Muscle of back (tissue), 11 donors: Measurements from ENCODE around the gene KATNB1. TPM values are rescaled to one million over a fixed set of nuclear protein-coding genes. Genes with fewer than 3 reads are reported as not detected.
"Not testable (repeated sequence)": the region's sequence is repeated elsewhere in the genome, so short reads cannot be mapped to it uniquely, and the experiment has no call there.

Experiments used
- DNase-seq, 3 donors: peaks; one replicate each; pipeline versions ENCODE4 v3.0.0 to v3.0.0-alpha.2; 2013
- polyA plus RNA-seq, 10 donors: library from polyadenylated mRNA; unstranded; fragments of 120-200 nt; gene quantifications; one replicate each; pipeline ENCODE4 v1.2.1, GENCODE V29; 2013; ENCODE audit not compliant: insufficient read length in 10 of 10

The KATNB1 gene
- polyA plus RNA-seq, 10 donors = 22.5 to 46.2 (median 36.3) TPM

DNA sequence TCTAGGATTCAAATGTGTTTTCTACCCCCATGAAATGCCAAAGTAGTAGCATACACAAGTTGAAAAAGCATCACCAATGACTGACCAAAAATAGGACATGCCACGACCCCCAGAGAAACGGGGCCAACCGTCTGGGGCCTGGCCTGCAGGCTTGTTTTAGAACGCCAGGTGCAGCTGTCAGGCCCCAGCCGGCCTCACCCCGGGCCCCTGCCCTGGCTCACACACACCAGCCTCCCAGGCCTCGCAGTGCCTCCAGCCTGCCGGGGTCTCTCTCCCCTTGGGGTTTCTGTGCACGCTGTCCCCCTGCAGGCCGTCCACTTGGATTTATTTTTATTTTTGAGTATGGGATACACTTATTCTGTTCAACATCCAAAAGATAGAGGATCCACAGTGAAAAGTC lies 7.9 kb downstream of the KATNB1 start:
- no peak for DNase-seq

DNA sequence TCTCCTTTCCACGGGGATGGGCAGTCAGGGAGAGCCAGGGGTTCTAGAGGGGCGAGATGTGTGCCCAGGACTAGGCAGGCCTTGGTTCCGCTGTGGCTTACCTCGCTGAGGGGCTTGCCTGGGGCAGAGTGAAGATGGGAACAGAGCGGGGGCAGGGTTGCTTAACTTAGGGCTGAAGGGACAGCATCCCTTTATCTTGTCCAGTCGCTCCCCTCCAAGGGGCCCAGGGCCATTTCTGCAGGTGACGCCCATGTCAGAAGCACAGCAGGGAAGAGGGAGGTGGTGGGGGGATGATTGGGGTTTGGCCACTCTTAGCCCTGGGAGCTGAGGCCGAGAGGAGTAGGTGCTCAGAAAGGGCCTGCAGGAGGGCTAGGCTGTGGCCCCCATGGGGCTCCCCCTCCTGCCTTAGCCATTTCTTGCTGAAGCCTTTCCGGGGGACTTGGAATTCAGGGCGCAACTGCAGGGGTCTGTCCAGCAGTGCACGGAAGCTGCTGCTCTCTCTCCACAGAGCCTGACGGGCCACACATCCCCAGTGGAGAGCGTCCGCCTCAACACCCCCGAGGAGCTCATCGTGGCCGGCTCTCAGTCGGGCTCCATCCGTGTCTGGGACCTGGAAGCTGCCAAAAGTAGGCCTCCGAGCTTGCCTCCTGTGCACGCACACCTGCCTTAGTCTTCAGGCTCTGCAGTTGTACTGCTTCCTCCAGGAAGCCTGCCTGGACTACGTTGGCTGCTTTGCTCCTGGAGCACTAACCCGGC lies 8.5 kb downstream of the KATNB1 start:
- DNase-seq = no peak

GRCh38 chr16:57744642-57744903 lies 9.0 kb downstream of the KATNB1 start:
- DNase-seq = no peak

DNA sequence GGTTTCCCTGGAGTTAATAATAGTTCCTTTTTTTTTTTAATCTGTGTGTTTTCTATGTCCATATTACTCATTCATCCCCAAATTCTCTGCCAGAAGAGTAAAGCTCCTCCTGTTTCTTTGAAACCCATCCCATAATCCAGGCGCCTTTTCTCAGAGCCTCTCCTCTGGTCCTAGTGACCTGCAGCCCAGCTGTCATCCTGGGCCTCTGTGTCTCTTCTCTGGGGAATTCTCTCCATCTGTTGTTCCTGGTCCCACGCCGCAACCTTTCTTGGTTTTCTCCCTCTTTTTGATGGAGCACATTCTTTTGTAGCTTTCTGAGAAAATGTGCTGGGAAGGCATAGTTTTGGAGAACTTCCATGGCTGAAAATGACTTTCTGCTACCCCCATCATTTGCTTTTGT lies 10.2 kb downstream of the KATNB1 start:
- DNase-seq = no peak

DNA sequence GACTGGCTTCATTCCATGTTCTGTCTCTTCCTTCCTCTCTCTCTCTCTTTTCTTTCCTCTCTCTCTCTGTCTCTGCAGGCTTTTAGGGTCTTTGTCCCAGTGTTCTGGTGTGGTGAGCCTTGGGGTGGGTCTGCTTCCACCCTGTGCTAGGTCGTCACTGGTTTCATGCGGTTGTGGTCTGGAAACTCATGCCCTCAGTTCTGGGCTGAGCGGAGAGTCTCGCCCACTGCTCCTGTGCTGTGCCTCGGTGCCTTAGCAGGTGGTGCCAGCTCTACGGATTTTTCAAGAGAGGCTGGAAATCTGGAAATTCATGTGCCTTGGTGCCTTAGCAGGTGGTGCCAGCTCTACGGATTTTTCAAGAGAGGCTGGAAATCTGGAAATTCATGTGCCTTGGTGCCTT lies 10.7 kb downstream of the KATNB1 start:
- DNase-seq = not testable (repeated sequence)

- DNase-seq = no peak
Observed at GRCh38 chr16:57747091-57747490, 11.5 kb downstream of the KATNB1 start.

GRCh38 chr16:57747496-57747895 lies 11.9 kb downstream of the KATNB1 start:
- DNase-seq = no peak

- DNase-seq = no peak
Observed at GRCh38 chr16:57747996-57748395, 12.4 kb downstream of the KATNB1 start.

- no peak for DNase-seq
Observed at GRCh38 chr16:57748596-57748995, 13.0 kb downstream of the KATNB1 start.

DNA sequence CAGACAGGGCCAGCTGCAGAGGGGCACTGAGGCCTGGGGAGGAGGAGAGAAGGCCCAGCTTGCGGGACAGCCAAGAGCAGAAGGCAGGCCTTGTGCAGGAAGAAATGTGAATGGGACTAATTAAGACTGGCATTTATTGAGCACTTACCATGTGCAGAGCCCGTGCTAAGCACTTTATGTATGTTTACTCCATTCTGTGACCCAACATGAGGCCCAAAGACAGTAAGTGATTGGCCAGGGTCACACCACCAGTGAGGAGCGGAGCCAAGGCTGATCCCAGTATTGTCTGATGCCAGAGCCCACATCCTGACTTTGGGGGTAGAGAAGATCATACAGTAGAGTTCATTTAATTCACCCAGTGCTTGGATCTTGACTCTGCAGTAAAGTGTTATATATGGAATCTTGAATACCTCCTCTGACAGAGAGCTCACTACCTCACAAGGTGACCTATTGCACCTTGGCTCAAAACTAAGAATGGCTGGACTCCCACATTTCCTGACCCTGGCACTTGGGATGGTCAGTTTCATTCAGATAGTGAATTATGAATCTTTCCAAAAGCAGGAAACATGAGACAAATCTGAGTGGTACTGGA lies 13.6 kb downstream of the KATNB1 start:
- DNase-seq = no peak

DNA sequence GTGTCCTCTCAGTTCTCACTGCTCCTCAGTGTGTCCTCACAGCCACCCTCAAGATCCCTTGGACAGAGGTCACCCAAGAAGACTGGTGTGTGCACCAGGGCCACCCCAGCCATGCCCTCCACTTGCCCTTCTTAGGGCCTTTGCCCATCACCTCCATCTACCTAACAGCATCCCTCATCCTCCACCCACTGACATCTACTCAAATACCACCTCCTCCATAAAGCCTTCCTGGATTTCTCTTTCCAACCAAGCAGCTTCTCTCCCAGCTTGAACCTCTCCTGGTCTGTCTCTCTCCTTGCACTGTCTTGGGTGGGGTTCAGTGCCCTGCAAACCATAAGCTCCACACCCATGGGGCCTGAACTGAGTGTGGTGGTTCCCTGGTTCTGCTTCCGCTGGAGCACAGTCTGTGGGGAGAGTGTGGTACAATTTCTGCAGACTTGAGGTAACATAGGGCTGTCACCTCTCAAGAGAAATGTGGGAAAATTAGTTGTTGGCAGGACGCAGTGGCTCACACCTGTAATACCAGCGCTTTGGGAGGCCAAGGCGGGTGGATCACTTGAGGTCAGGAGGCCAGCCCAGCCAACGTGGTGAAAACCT lies 14.4 kb downstream of the KATNB1 start:
- DNase-seq = no peak

GRCh38 chr16:57750796-57751538 lies 15.4 kb downstream of the KATNB1 start:
- no peak for DNase-seq

- DNase-seq = no peak
Observed at GRCh38 chr16:57751539-57752202, 16.1 kb downstream of the KATNB1 start.

DNA sequence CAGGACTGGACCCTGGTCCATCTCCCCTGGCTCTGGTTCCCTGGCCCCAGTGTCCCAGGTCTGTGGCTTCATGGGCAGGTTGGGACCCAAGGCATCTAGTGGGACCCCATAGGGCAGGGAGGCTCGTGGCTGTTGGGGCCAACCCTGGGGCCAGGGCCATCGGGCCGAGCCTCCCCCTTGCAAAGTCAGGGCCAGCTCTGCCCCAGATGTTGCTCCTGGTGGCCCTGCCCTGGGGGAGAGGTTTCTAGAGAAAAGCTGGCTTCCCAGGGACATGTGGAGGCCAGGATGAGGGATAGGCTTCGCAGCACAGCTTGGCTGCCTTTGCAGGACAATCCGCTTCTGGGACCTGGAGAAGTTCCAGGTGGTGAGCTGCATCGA lies 16.6 kb downstream of the KATNB1 start:
- no peak for DNase-seq

- DNase-seq = no peak
Observed at GRCh38 chr16:57752581-57753447, 17.2 kb downstream of the KATNB1 start.

DNA sequence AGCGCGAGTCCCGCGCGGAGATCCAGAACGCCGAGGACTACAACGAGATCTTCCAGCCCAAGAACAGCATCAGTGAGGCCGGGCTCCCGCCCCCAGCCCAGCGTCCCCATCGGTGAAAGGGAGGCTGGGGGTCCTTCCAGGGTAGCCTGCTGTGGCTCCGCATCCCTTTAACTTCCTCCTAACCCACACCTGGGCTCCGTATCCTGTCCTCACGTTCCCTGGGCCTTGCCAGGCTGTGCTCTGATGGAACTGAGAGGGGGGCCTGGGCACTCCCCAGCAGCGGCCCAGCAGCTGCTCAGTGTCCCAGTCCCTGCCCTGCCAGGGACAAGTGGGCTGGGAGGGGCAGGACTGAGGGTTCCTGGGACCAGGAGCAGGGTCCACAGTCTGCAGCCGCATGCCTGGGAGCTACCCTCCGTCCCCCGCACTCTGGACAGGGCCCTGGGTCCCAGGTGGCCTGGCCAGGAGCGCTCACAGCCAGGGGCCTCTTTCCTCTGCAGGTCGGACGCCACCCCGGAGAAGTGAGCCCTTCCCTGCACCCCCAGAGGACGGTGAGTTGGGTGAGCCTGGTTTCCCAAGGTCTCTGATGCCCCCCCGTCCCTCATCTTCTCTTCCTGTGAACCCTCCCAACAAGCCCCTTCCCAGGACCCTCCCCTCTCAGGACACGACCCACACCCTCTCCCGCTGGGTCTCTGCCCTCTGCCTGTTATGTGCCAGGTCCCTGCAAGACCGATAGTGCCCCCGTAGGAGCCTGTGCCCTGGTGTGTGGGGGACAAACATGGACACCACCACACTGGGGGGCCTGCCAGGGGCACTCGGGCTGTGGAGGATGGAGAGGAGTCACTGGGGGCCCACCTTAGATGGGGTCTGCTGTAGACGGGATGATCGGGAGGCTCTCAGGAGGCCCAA lies 18.1 kb downstream of the KATNB1 start:
- DNase-seq = no peak

GRCh38 chr16:57754354-57755060 lies 18.9 kb downstream of the KATNB1 start:
- DNase-seq = no peak

GRCh38 chr16:57755061-57755684 lies 19.6 kb downstream of the KATNB1 start:
- DNase-seq = no peak
